ENCODE results near the gene ADIPOR2.
"Not testable (repeated sequence)": the region's sequence is repeated elsewhere in the genome, so short reads cannot be mapped to it uniquely, and the experiment has no call there.

Gene ADIPOR2

DNA sequence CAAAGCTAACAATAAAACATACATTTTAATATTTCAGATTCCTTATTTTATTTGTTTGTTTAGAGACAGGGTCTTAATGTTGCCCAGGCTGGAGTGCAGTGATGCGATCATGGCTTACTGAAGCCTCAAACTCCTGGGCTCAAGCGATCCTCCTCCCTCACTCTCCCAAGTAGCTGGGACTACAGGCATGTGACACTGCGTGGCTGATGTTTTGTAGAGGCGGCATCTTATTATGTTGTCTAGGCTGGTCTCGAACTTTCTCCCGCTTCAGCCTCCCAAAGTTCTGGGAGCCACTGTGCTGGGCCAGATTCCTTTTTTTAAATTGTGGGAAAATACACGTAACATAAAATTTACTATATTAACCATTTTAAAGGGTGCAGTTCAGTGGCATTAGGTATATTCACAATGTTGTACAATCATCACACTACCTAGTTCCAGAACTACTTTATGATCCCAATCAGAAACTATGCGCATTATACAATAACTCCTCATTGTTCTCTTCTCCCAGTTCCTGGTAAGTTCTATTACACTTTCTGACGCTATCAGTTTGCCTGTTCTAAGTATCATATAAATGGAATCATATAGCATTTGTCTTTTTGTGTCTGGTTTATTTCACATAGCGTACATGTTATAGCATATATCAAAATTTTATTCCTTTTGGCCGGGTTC is 40.3 kb downstream of the ADIPOR2 start:
- Histone ChIP-seq H3K9ac (ENCODE audit: low read depth in 1 of 2, low read length in 2 of 2) (no peak overlapping the region), H3K36me3 (ENCODE audit: control insufficient read depth in 1 of 2, insufficient read depth in 2 of 2, low read length in 2 of 2) (no peaks in the 10 kb centered on the region), H3K27me3 (ENCODE audit: control insufficient read depth in 1 of 2, insufficient read depth in 2 of 2, low read length in 2 of 2) (no peaks in the 10 kb centered on the region), H3K9me3 (ENCODE audit: control insufficient read depth in 1 of 2, low read length in 2 of 2) (no peaks in the 10 kb centered on the region), H3K4me3 (ENCODE audit: low read depth in 1 of 2, low read length in 2 of 2) (no peak overlapping the region), H3K4me1 (ENCODE audit: control insufficient read depth in 1 of 2, insufficient read depth in 2 of 2, low read length in 2 of 2) (peaks cover 0 to 4% of the 10 kb centered on the region in 2 donors), H3K27ac (ENCODE audit: low read depth, low read length) (no peak overlapping the region)

GRCh38 chr12:1731688-1732078 is 40.8 kb downstream of the ADIPOR2 start:
- H3K27ac ChIP-seq (ENCODE audit: low read depth, low read length); H3K36me3 ChIP-seq (ENCODE audit: control insufficient read depth in 1 of 2, insufficient read depth in 2 of 2, low read length in 2 of 2): not testable (repeated sequence)

DNA sequence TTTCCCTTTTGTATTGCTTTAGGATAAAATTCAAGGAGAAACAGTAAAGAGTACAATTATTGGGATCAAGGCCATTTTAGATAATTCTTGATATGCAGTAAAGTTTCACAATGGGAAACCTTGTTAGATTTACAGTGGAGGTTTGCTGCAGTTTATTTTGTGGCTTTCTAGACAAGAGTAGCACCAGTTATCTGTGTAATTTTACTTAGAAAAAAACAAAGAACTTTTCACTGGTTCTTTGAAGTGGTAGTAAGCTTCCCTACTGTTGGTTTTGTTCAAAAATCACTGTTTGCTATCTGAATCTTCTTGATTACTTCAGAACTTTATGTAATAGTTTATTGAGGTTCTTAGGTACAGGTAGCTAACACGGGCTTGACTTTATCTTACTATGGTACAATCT is 42.0 kb downstream of the ADIPOR2 start:
- Histone ChIP-seq H3K4me3 (ENCODE audit: low read depth in 1 of 2, low read length in 2 of 2) (no peak overlapping the region), H3K27ac (ENCODE audit: low read depth, low read length) (no peak overlapping the region), H3K36me3 (ENCODE audit: control insufficient read depth in 1 of 2, insufficient read depth in 2 of 2, low read length in 2 of 2) (no peaks in the 10 kb centered on the region), H3K9ac (ENCODE audit: low read depth in 1 of 2, low read length in 2 of 2) (no peak overlapping the region), H3K27me3 (ENCODE audit: control insufficient read depth in 1 of 2, insufficient read depth in 2 of 2, low read length in 2 of 2) (no peaks in the 10 kb centered on the region), H3K4me1 (ENCODE audit: control insufficient read depth in 1 of 2, insufficient read depth in 2 of 2, low read length in 2 of 2) (peaks cover 5 to 9% of the 10 kb centered on the region in 2 donors), H3K9me3 (ENCODE audit: control insufficient read depth in 1 of 2, low read length in 2 of 2) (no peaks in the 10 kb centered on the region)

More at GRCh38 chr12:1731688-1732078, 40.8 kb downstream of the ADIPOR2 start:
- not testable (repeated sequence) for H3K27me3 ChIP-seq (ENCODE audit: control insufficient read depth in 1 of 2, insufficient read depth in 2 of 2, low read length in 2 of 2); H3K4me1 ChIP-seq (ENCODE audit: control insufficient read depth in 1 of 2, insufficient read depth in 2 of 2, low read length in 2 of 2); H3K4me3 ChIP-seq (ENCODE audit: low read depth in 1 of 2, low read length in 2 of 2); H3K9me3 ChIP-seq (ENCODE audit: control insufficient read depth in 1 of 2, low read length in 2 of 2); H3K9ac ChIP-seq (ENCODE audit: low read depth in 1 of 2, low read length in 2 of 2)

DNA sequence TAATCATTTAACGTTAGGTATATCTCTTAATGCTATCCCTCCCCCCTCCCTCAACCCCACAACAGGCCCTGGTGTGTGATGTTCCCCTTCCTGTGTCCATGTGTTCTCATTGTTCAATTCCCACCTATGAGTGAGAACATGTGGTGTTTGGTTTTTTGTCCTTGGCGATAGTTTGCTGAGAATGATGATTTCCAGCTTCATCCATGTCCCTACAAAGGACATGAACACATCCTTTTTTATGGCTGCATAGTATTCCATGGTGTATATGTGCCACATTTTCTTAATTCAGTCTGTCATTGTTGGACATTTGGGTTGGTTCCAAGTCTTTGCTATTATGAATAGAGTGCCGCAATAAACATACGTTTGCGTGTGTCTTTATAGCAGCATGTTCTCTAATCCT is 42.8 kb downstream of the ADIPOR2 start:
- H3K4me1 ChIP-seq (ENCODE audit: control insufficient read depth in 1 of 2, insufficient read depth in 2 of 2, low read length in 2 of 2), result peaks cover 8 to 17% of the 10 kb centered on the region in 2 donors
- H3K9me3 ChIP-seq (ENCODE audit: control insufficient read depth in 1 of 2, low read length in 2 of 2); H3K9ac ChIP-seq (ENCODE audit: low read depth in 1 of 2, low read length in 2 of 2); H3K27me3 ChIP-seq (ENCODE audit: control insufficient read depth in 1 of 2, insufficient read depth in 2 of 2, low read length in 2 of 2); H3K36me3 ChIP-seq (ENCODE audit: control insufficient read depth in 1 of 2, insufficient read depth in 2 of 2, low read length in 2 of 2); H3K4me3 ChIP-seq (ENCODE audit: low read depth in 1 of 2, low read length in 2 of 2); H3K27ac ChIP-seq (ENCODE audit: low read depth, low read length): not testable (repeated sequence)

GRCh38 chr12:1737652-1738286 is 46.9 kb downstream of the ADIPOR2 start:
- Histone ChIP-seq H3K9me3 (ENCODE audit: control insufficient read depth in 1 of 2, low read length in 2 of 2) (no peaks in the 10 kb centered on the region), H3K4me1 (ENCODE audit: control insufficient read depth in 1 of 2, insufficient read depth in 2 of 2, low read length in 2 of 2) (peaks cover 8 to 34% of the 10 kb centered on the region in 2 donors), H3K27me3 (ENCODE audit: control insufficient read depth in 1 of 2, insufficient read depth in 2 of 2, low read length in 2 of 2) (no peaks in the 10 kb centered on the region)

GRCh38 chr12:1738446-1738845 is 47.6 kb downstream of the ADIPOR2 start:
- H3K36me3 ChIP-seq (ENCODE audit: control insufficient read depth in 1 of 2, insufficient read depth in 2 of 2, low read length in 2 of 2), result no peaks in the 10 kb centered on the region
- no peaks in the 10 kb centered on the region for H3K9me3 ChIP-seq (ENCODE audit: control insufficient read depth in 1 of 2, low read length in 2 of 2)
- H3K4me1 ChIP-seq (ENCODE audit: control insufficient read depth in 1 of 2, insufficient read depth in 2 of 2, low read length in 2 of 2), result peaks cover 8 to 30% of the 10 kb centered on the region in 2 donors
- no peak overlapping the region for H3K4me3 ChIP-seq (ENCODE audit: low read depth in 1 of 2, low read length in 2 of 2)
- H3K9ac ChIP-seq (ENCODE audit: low read depth in 1 of 2, low read length in 2 of 2), result no peak overlapping the region
- no peak overlapping the region for H3K27ac ChIP-seq (ENCODE audit: low read depth, low read length)
- H3K27me3 ChIP-seq (ENCODE audit: control insufficient read depth in 1 of 2, insufficient read depth in 2 of 2, low read length in 2 of 2), result no peaks in the 10 kb centered on the region

More at GRCh38 chr12:1737652-1738286, 46.9 kb downstream of the ADIPOR2 start:
- no peak overlapping the region for H3K27ac ChIP-seq (ENCODE audit: low read depth, low read length)
- H3K36me3 ChIP-seq (ENCODE audit: control insufficient read depth in 1 of 2, insufficient read depth in 2 of 2, low read length in 2 of 2), result no peaks in the 10 kb centered on the region
- no peak overlapping the region for H3K4me3 ChIP-seq (ENCODE audit: low read depth in 1 of 2, low read length in 2 of 2)
- H3K9ac ChIP-seq (ENCODE audit: low read depth in 1 of 2, low read length in 2 of 2), result no peak overlapping the region

GRCh38 chr12:1739368-1739767 is 48.5 kb downstream of the ADIPOR2 start:
- Histone ChIP-seq H3K4me1 (ENCODE audit: control insufficient read depth in 1 of 2, insufficient read depth in 2 of 2, low read length in 2 of 2) (peaks cover 8 to 30% of the 10 kb centered on the region in 2 donors), H3K27ac (ENCODE audit: low read depth, low read length) (no peak overlapping the region), H3K9ac (ENCODE audit: low read depth in 1 of 2, low read length in 2 of 2) (no peak overlapping the region), H3K27me3 (ENCODE audit: control insufficient read depth in 1 of 2, insufficient read depth in 2 of 2, low read length in 2 of 2) (no peaks in the 10 kb centered on the region), H3K9me3 (ENCODE audit: control insufficient read depth in 1 of 2, low read length in 2 of 2) (no peaks in the 10 kb centered on the region), H3K4me3 (ENCODE audit: low read depth in 1 of 2, low read length in 2 of 2) (no peak overlapping the region), H3K36me3 (ENCODE audit: control insufficient read depth in 1 of 2, insufficient read depth in 2 of 2, low read length in 2 of 2) (no peaks in the 10 kb centered on the region)

DNA sequence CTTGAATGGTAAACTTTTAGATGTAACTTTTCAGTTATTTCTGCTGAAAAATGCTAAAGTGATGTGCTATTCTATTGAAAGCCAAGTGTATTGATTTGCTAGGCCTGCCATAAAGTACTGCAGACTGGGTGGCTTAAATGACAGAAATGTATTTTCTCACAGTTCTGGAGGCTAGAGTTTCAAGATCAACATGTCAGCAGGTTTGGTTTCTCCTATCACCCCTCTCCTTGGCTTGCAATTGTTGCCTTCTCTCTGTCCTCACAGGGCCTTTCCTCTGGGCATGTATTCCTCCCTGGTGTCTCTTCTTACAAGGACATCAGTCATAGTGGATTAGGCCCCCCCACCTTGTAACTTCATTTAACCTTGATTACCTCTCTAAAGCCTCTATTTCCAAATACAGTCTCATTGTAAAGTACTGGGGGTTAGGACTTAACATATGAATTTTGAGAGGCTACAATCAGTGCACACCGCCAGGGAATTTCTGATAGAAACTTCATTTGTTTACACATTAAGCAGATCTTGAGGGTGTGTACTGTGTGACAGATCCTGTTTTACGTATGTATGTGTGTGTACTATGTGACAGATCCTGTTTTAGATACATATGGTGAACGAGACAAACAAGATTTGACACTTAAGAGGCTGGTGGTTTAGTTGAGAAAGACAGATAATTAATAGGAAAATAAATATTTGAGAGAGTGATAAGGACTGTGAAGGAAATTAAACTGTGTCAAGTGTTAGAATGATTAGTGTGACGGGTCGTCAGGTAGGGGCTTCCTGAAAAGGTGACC is 49.5 kb downstream of the ADIPOR2 start:
- Histone ChIP-seq H3K27ac (ENCODE audit: low read depth, low read length) (no peak overlapping the region), H3K9ac (ENCODE audit: low read depth in 1 of 2, low read length in 2 of 2) (no peak overlapping the region), H3K4me1 (ENCODE audit: control insufficient read depth in 1 of 2, insufficient read depth in 2 of 2, low read length in 2 of 2) (peaks cover 8 to 30% of the 10 kb centered on the region in 2 donors), H3K9me3 (ENCODE audit: control insufficient read depth in 1 of 2, low read length in 2 of 2) (no peaks in the 10 kb centered on the region), H3K27me3 (ENCODE audit: control insufficient read depth in 1 of 2, insufficient read depth in 2 of 2, low read length in 2 of 2) (no peaks in the 10 kb centered on the region), H3K4me3 (ENCODE audit: low read depth in 1 of 2, low read length in 2 of 2) (no peak overlapping the region), H3K36me3 (ENCODE audit: control insufficient read depth in 1 of 2, insufficient read depth in 2 of 2, low read length in 2 of 2) (no peaks in the 10 kb centered on the region)

DNA sequence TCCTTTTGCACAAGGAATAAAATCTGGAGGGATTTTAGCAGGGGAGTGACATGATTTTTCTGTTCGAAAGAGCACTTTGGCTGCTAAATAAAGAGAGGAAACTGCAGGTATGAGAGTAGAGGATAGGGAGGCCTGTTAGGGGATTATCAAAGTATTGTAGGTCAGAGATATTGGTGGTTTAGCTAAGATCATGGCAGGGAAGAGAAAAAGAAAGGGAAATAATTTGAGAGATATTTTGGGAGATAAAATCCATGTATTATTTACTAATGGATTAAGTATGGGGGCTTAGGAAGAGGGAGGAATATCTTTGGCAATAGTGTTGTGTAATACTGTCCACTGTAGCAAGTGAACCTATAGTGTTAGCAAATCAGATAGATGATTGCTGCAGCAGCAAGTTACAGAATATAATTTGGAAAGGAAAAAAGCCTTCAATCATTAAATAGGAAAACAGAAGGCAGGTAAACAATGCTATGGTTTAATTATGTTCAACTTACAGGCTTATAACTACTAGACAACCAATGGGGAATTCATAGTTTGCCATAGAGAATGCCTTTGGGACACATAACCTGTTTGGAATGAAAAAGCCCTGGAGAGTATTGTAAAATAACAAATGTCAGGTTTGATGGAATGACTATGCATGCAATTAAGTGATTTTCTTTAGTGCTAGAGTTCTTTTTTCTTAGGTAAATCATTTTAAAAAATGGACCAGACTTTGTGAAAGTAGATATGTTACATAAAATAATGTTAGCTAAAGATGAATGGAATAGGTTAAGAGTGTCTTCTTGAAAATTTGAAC is 50.5 kb downstream of the ADIPOR2 start:
- peaks cover 8 to 30% of the 10 kb centered on the region in 2 donors for H3K4me1 ChIP-seq (ENCODE audit: control insufficient read depth in 1 of 2, insufficient read depth in 2 of 2, low read length in 2 of 2)
- no peaks in the 10 kb centered on the region for H3K9me3 ChIP-seq (ENCODE audit: control insufficient read depth in 1 of 2, low read length in 2 of 2)
- no peaks in the 10 kb centered on the region for H3K36me3 ChIP-seq (ENCODE audit: control insufficient read depth in 1 of 2, insufficient read depth in 2 of 2, low read length in 2 of 2)
- no peak overlapping the region for H3K9ac ChIP-seq (ENCODE audit: low read depth in 1 of 2, low read length in 2 of 2)
- no peaks in the 10 kb centered on the region for H3K27me3 ChIP-seq (ENCODE audit: control insufficient read depth in 1 of 2, insufficient read depth in 2 of 2, low read length in 2 of 2)
- H3K27ac ChIP-seq (ENCODE audit: low read depth, low read length), result no peak overlapping the region
- no peak overlapping the region for H3K4me3 ChIP-seq (ENCODE audit: low read depth in 1 of 2, low read length in 2 of 2)

All from duodenal mucosa (tissue), 2 donors.